Measurements from ENCODE around the gene ATP2A2.

Gene ATP2A2

GRCh38 chr12:110244372-110244771 lies 36.7 kb upstream of the ATP2A2 start:
- TF ChIP-seq CTCF (IDR thresholded peaks at IDR 0.05; ENCODE audit: extremely low read depth, missing control alignments), result no peak
- DNase-seq (ENCODE audit: low spot score), result no peak

- TF ChIP-seq CTCF (IDR thresholded peaks at IDR 0.05; ENCODE audit: extremely low read depth, missing control alignments), result no peak
- no peak for DNase-seq (ENCODE audit: low spot score)
These were observed 36.2 kb upstream of the ATP2A2 start for GRCh38 chr12:110244829-110245228.

GRCh38 chr12:110245369-110245772 lies 35.7 kb upstream of the ATP2A2 start:
- TF ChIP-seq CTCF (IDR thresholded peaks at IDR 0.05; ENCODE audit: extremely low read depth, missing control alignments), result peak; percentile 62
- peak; percentile 52 for DNase-seq (ENCODE audit: low spot score)

- no peak for TF ChIP-seq CTCF (IDR thresholded peaks at IDR 0.05; ENCODE audit: extremely low read depth, missing control alignments)
- no peak for DNase-seq (ENCODE audit: low spot score)
These were observed 34.3 kb upstream of the ATP2A2 start for GRCh38 chr12:110246636-110247339.

- no peak for DNase-seq (ENCODE audit: low spot score)
- TF ChIP-seq CTCF (IDR thresholded peaks at IDR 0.05; ENCODE audit: extremely low read depth, missing control alignments), result no peak
These were observed 33.5 kb upstream of the ATP2A2 start for GRCh38 chr12:110247340-110248095.

- DNase-seq (ENCODE audit: low spot score), result no peak
- no peak for TF ChIP-seq CTCF (IDR thresholded peaks at IDR 0.05; ENCODE audit: extremely low read depth, missing control alignments)
These were observed 33.0 kb upstream of the ATP2A2 start for GRCh38 chr12:110248096-110248447.

GRCh38 chr12:110249105-110249504 lies 31.9 kb upstream of the ATP2A2 start:
- no peak for DNase-seq (ENCODE audit: low spot score)
- TF ChIP-seq CTCF (IDR thresholded peaks at IDR 0.05; ENCODE audit: extremely low read depth, missing control alignments), result no peak
